Stimulated activated CD4-positive, alpha-beta T cell treated with anti-CD3 and anti-CD28 coated beads, Interleukin-15, amount 100 ng/mL, for 1 hour (primary cell): ENCODE measurements around the gene NDP.
"Not testable (repeated sequence)": the region's sequence is repeated elsewhere in the genome, so short reads cannot be mapped to it uniquely, and the experiment has no call there.

Experiments
- DNase-seq, 2 donors: peaks; one replicate each; pipeline ENCODE4 v3.0.0-alpha.2; 2020; ENCODE audit warnings: low read depth in 1 of 2, low spot score in 1 of 2

The NDP gene

DNA sequence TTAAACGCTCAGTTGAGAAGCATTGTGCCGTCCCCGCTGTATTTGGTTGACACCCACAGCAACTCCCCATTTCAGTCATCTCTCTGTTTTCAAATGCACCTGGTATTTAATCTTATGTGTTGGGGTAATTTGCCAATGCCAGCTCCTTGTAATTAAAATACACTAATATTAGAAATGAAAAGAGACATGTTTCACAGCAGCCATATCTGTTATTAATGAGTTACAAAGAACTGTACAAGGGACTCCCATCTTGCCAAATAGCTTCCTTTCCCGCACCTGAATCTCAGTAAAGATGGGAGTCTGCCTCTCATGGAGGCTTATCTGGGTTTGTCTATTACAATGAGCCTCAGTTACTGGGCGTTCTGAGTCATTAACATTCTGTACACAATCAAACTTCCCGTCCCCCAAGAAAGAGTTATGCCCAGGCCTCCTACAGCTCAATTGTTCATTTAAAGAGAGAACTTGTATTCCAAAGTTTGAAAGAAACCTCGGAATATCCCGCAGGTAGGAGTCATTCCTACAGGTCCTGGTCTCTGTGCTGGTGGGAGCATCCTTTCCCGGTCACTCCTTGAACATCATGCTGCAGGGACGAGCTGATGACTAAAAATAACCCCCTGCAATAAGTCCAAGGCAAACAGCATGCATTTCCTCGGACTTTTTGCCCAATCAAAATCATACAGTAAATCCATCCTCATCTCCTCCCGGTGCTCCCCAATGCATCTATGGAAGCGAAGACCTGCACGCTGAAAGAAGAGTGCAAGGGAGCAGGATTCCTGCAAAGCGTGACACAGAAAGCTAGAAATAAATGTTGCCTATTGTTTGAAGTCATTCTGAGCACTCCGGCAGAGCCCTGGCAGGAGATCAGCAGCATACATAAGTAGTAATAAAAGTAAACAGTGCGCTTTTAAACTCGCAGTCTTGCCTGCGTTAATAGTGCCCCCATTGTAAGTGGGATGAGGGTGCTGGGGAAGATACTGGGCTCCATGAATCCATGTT is 926 bp downstream of the NDP start:
- DNase-seq, result no peak

DNA sequence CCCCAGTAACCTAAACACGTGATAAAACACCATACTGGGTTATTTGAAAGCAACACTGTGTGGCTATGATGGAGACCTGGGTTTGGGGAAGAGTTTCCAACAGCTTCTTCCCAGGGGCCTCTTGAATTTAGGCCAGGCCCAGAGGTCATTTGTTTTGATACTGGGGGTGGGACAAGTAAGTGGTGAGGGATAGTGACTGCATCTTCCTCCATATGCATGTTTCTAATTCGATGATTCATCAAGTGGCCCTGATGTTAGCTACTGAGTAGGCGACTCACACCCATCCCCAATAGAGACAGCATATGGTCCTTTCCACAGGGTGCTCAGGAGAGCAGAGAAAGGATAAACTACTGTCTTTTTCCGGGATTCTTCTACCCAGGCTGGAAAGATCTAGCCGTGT is 2.7 kb downstream of the NDP start:
- DNase-seq, result no peak

DNA sequence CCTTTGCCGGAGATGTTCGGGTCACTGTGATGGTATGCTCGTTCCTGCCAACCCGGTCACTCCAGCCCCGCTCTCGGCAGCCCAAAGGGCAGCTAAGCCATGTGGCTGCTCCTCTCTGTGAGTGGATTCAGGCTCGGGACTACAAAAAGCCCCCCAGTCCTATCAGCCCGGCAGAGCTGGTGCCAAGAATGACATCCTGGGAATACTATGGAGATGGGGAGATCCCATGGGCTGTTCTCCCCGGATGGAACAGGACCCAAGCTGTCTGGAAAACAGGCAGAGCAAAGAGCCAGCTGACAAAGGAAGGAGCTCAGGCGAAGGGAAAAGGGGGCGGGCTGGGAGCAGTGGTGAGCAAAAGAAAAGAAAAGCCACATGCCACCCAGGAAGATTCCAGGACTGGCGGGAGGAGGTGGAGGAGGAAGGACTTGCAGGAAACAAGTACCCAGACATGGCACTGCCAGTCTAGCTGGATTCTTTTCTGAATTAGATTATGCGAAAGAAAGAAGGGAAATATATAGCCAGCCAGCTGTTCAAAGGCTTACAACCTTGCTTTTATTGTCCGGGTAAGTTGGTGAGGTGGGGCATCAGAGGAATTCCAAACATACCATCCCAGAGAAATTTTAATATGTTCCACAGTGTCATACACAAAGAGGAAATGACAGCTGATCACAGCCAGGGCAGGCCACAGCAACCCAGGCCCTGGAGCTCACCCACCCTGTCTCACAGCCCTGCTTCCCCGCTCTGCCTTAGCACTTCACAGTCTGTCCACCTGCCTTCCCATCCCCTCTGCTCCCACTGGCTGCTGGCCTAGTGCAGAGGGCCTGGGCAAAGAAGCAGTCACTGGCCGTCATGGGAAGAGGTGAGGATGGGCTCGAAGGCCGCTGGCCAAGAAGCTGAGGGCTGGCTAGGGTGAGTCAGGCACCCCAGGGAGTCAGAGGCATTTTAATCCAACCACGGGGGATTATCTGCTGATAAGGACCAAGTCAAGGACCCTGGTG is 3.4 kb downstream of the NDP start:
- no peak for DNase-seq

DNA sequence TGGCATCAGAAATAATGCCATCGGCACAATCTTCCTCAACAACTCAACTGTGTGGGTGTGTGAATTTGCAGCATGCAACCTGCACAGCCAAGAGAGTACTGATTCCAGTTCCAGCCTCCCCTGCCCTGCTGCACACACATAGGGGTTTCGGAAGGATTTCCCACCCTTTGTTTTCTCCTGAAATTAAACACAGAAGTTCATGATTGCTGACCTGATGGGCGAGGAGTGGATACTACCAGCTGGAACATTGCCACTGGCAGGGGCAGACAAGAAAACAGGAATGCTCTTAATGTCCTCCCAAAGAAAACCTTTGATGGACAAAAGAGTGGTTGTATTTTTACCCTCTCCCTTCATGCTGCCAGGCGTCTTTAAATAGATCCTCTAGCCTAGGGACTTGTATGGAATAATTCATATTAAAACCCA is 4.8 kb downstream of the NDP start:
- DNase-seq, result no peak

DNA sequence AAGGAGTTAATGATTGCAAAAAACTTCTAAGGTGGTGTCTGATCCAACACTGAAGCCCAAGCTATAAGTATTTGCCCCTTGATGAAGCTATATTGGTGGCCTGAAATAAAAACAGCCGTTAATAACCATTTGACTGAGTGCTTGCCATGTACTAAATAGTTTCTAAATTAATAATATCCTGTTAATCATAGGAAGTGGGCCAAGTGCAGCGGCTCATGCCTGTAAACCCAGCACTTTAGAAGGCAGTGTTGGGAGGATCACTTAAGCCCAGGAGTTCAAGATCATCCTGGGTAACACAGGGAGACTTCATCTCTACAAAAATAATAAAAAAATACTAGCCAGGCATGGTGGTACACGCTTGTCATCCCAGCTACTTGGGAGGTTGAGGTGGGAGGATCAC is 8.3 kb downstream of the NDP start:
- DNase-seq, result no peak

DNA sequence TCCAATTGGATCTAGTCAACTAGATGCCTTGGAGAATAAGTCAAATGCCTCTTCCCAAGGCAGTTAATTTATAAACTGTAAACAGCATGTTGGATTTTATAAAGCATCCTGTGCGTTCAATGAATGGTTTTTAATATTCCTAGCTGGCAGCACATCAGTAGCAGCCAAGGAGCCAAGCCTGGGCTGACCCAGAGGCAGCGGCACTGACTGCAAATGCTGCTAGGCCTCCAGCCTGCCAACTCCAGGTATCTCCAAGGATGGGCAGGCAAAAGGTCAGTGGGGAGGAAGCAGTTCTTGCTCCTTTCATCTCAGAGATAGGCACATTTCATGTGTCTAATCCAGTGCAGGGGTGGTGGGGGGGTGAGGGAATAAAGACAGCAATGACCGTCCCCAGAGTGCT is 9.5 kb downstream of the NDP start:
- DNase-seq, result no peak

DNA sequence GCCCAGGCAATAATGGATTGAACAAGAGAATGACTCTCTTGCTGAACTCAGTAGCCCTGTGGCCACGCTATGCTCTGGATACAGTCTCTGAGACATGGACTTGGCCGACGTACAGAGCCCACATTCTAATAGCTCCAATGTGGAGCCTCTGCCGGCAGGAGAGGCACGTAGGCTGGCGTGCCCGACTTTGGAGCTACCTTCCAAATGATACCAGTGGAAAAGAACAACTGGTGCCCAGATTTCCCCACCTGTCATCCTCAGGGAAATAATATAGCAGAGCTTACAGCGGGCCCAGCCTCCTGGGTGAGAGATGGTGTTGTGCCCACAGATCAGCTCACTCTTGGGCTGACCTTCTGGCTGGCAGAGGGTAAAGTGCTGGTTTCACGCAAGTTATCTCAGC is 10.6 kb downstream of the NDP start:
- DNase-seq, result no peak

DNA sequence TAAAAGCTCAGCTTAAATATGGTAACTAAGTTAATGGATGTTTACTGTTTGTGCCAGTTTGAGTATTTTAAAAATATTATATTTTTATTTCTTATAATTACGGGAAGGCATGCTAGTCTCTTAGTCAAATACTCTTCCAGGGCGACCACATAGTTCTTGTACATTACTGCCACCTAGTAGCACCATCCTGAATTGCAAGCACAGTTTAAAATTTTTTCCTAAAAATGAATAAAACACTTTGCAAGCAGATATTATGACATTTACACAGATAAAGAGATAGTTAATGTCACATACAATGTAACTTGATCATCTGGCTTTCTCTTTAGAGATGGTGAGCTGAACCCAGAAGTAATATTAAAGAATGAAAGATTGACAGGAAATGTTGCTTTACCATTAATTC is 11.5 kb downstream of the NDP start:
- DNase-seq, result no peak

DNA sequence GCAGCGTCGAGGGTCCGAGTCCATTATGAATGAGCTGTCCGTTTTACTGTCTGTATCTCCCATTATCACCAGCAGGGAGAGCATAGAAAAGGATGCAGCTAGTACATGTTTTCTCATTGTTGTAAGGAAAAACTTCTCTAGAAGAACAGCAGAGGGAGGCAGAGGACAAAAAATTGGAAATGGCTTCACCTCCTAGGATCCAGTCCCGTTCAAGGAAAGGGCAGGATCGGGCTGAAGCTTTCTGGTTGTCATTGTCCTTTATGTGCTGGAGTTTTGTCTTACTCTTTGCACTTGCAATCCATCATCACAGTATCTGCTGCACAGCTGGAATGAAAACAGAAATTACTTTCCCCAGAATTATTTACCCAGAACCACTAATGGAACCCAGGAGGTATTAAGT is 14.7 kb downstream of the NDP start:
- no peak for DNase-seq

DNA sequence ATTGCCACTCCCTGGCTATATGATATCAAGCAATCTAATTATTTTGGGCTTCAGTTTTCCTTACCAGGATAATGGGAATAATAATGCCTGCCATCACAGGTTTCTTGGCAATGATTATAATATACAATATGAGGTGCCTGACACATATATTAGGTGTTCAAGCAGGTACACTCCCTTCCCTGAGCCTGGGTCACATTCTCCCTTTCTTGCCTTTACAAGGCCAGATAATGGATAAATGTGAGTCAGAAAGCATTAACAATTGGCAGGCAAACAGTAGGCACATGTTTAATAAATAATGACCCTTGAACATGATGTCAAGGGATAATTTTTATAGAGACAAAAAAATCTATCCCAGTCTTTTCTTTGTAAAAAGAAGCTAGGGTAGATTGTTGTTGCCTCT is 17.2 kb downstream of the NDP start:
- no peak for DNase-seq

DNA sequence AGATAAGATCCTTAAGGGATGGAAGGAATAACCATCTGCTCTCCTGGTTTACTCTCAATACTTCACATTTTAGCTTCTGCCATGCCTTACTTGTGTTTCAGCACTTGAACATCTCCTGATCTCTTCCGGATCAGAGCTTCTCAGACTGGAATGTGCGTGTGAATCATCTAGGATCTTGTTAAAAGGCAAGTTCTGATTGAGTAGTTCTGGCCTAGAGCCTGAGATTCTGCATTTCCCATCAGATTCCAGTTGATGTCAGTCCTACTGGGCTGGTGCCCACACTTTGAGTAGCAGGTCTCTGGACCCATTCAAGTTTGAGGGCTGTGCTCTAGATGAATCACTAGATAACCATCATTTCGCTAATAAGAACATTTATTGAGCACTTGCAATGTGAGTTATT is 20.0 kb downstream of the NDP start:
- no peak for DNase-seq

DNA sequence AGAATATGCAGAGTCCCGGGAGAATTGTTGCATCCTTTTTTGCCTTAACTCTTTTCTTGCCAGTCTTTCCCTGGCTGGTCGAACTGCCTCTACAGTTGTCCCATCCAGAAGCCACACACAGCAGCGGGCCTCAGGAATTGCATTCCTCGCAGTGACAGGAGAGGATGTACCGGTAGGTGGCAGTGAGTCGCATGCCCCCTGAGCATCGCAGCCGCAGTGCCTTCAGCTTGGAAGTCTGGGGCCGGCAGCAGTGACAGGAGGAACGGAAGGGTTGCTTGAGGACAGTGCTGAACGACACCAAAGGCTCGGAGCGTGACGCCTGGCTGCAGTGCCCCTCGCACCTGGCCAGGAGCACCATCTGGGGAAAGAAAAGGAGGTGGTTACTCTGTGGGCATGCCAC is 23.5 kb downstream of the NDP start:
- peak in 1 of 2 donors; percentile 6 for DNase-seq

DNA sequence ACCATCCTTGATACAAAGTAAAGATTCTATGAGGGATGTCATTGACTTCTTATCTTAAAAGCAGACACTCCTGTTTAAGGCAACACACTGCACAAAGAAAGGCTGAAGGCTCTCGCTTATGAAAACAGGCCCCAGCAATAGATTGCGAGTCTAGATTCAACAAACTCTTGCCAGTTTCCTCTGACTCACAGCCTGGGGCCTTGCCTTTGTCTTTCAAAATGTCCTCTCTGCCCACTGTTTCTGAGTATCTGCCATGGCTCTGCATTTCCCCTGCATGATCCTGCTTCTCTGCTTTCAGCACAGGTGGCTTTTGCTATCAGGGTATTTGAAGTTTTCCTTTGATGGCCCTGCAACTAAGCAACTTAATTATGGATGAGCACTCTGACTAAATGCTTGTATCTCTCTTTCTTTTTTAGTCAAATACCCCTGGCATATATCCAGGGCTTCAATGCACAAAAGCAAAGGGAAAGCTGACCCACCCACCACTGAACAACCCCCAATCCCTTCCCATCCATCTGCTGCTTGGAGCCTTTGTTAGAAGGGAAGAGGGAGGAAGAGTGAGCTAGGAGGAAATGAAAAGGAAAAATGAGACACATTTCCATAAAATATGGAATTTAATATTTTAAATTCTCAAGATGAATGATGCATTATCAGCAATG is 32.2 kb downstream of the NDP start:
- DNase-seq, result no peak

DNA sequence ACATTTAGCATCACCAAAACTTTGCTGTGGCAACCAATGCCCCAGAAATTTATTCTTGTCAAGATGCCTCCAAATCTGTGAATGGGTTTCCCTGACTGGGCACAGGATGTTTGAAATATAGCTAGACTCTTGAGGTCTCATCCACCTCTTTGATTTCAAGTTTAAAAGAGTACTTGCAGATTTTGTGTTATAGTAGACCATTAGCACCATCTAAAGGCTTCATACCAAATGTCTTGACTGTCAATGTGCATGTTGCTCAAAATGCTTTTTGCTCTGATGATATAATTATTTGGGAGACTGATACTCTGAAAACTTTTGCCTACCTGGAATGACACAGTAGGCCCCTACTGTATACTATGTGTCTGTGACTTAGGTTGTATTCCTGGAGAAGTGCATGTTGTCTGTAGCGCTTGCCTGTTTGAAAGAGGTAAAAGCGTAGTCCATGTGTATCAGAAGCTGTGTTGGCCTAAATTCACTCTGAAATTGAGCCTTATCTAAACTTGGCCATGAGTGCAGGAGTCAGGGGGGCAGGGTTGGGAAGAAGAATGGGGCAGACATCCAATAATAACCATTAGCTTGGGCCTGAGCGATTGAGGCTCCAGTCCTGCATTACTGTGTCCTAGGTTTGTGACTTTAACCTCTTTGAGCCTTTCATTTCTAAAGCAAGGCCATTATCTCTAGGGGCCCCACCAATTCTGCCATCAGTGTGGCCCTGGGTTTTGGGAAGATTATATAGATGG is 33.8 kb downstream of the NDP start:
- DNase-seq, result no peak

DNA sequence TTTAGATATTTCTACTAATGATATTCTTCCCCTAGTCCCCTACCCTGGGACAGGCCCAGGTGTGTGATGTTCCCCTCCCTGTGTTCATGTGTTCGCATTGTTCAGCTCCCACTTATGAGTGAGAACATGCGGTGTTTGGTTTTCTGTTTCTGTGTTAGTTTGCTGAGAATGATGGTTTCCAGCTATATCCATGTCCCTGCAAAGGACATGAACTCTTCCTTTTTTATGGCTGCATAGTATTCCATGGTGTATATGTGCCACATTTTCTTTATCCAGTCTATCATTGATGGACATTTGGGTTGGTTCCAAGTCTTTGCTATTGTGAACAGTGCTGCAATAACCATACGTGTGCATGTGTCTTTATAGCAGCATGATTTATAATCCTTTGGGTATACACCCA is 51.2 kb downstream of the NDP start:
- DNase-seq, result not testable (repeated sequence)

DNA sequence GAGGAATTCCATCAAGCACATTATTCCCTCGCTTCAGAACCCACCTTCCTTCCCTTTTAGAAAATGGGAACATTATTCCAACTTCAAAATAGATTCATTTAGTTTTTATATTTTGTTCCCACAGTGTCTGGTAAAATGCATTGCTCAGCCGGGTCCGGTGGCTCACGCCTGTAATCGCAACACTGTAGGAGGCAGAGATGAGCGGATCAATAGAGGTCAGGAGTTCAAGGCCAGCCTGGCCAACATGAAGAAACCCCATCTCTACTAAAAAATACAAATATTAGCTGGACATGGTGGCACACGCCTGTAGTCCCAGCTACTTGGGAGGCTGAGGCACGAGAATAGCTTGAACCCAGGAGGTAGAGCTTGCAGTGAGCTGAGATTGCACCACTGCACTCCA is 62.4 kb downstream of the NDP start:
- not testable (repeated sequence) for DNase-seq

DNA sequence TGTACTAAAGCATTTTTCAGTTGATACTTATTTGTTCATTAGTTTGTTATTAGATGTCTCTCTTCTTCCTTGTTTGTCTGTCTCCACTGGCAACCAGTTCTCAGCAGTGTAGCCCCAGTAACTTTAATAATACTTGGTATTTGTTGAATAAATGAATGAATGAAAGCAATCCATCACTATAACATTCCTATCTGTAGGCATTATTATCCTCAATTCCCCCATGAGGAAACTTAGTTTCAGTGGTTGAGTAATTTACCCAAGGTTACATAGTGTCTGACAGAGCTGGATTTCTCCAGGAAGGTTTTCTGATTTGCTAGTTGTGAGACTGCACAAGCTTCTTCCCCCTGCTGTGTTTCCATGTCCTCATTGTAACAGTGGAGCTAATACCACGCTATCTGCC is 63.2 kb downstream of the NDP start:
- no peak for DNase-seq

DNA sequence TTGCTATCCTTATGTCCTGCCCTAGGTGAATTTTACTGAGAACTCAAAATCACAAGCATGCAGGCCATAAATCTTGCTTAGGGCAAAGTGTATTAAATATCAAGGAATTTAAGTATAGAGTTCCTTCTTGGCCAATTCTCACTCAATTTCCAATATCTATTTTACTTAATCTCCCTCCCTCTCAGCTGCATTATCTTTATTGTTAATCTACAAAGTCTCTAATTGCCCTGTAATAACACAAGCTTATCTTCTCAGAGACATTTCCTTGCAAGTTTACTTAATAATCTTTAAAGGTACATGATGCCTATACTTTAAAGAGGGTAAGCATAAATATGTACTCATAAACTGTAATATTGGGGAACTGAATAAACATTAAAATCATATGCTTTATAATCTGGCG is 64.0 kb downstream of the NDP start:
- DNase-seq, result no peak

DNA sequence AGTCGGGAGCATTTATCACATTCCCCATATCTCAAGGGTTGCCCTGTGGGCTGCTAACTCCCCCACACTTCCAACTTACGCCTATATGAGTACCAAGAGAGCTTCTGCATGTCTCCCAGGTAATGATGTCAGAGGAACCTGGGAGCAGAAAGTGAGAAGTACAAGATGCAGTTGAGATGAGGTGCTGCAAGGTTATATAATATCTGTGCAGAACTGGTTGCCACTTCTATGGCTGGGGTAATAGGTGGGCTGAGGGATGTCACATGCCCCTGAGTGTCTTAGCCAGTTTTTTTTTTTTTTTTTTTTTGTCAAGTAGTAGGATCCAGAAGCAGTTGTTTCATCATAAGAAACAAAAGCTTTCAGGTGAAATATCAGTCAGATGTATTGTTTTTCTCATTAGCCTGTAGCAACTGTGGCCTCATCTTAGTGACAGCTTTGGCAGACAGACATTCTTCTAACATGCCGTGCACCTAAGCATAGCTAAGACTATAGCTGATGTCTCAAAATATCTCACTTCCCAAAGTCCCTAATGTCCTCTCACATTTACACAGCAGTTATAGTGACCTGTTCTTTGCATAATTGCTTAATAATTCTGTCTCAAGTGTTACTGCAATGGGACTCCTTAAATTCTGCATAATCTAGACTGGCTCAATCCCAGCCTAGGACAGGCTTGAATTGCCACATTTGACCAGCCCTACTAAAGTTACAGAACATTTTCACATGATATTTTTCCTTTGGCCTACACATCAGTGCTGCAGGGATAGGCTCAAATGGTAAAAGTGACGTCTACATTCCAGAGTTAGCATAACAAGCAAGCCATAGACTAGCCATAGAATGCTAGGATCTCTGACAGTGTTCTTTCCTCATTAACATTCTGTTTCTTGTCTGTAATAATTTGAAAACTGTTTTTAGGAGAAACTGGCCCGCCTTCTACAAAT is 73.0 kb downstream of the NDP start:
- no peak for DNase-seq
